HUDEP-2 (cell line): ENCODE measurements around the gene DNALI1.
"Not testable (repeated sequence)": the region's sequence is repeated elsewhere in the genome, so short reads cannot be mapped to it uniquely, and the experiment has no call there.

Source experiments
- DNase-seq, 76 experiments: peaks; one replicate each; lab custom pipeline; 2025; ENCODE audit not compliant: unreplicated experiment in 76 of 76; lab: John Stamatoyannopoulos, UW

DNALI1 gene

GRCh38 chr1:37556712-37557196 lies at the start of gene DNALI1:
DNALI1 (plus strand) TSS chr1:37556940; CDS start chr1:37556995, 55 bp downstream.
- DNase-seq = peak in 59 of 76 experiments; percentile 2 to 73 (median 33)

GRCh38 chr1:37509181-37509580 lies 47.6 kb upstream of the DNALI1 start:
- DNase-seq = peak in 13 of 76 experiments; percentile 1 to 29 (median 12)

- DNase-seq = peak in 16 of 76 experiments; percentile 2 to 36 (median 12)
These were observed 42.9 kb upstream of the DNALI1 start for GRCh38 chr1:37513795-37514349.

GRCh38 chr1:37514350-37515184 lies 42.2 kb upstream of the DNALI1 start, which contains the start of gene MEAF6:
MEAF6 (minus strand) TSS chr1:37514766; CDS start chr1:37514746, 20 bp downstream.
- DNase-seq = peak in 72 of 76 experiments; percentile 18 to 81 (median 65)

- DNase-seq = peak in 3 of 76 experiments; percentile 40 to 44 (median 41)
These were observed 41.3 kb upstream of the DNALI1 start for GRCh38 chr1:37515185-37516034.

GRCh38 chr1:37517569-37517968 lies 39.2 kb upstream of the DNALI1 start:
- DNase-seq = no peak

GRCh38 chr1:37518241-37518640 lies 38.5 kb upstream of the DNALI1 start:
- not testable (repeated sequence) for DNase-seq

GRCh38 chr1:37518929-37519328 lies 37.8 kb upstream of the DNALI1 start:
- DNase-seq = not testable (repeated sequence)

GRCh38 chr1:37519613-37520012 lies 37.1 kb upstream of the DNALI1 start:
- no peak for DNase-seq

- not testable (repeated sequence) for DNase-seq
These were observed 26.9 kb upstream of the DNALI1 start for GRCh38 chr1:37529888-37530287.

- not testable (repeated sequence) for DNase-seq
These were observed 24.2 kb upstream of the DNALI1 start for GRCh38 chr1:37532418-37533156.

- DNase-seq = no peak
These were observed 23.2 kb upstream of the DNALI1 start for GRCh38 chr1:37533317-37534093.

- DNase-seq = no peak
These were observed 19.4 kb upstream of the DNALI1 start for GRCh38 chr1:37537378-37537777.

- not testable (repeated sequence) for DNase-seq
These were observed 17.6 kb upstream of the DNALI1 start for GRCh38 chr1:37539154-37539553.

GRCh38 chr1:37540036-37540785 lies 16.5 kb upstream of the DNALI1 start:
- no peak for DNase-seq

GRCh38 chr1:37544530-37544929 lies 12.2 kb upstream of the DNALI1 start:
- no peak for DNase-seq

GRCh38 chr1:37545019-37545418 lies 11.7 kb upstream of the DNALI1 start:
- DNase-seq = no peak

- no peak for DNase-seq
These were observed 7.4 kb upstream of the DNALI1 start for GRCh38 chr1:37549341-37549740.

- no peak for DNase-seq
These were observed 3.2 kb upstream of the DNALI1 start for GRCh38 chr1:37553598-37553926.
